ENCODE results near the gene JUP. TPM values are rescaled to one million over a fixed set of nuclear protein-coding genes. Genes with fewer than 3 reads are reported as not detected.

Gene JUP
- total and polyA plus RNA-seq, 10 of the 15 experiments (the other 5 are each of a cell fraction or from before 2014, with no cell fraction given): 1.5 to 36.3 (median 11.6) TPM

GRCh38 chr17:41758601-41759000 is 27.9 kb downstream of the JUP start:
- BruUV-seq (replicated peaks): no TSS peak
- TF ChIP-seq HDAC2 (IDR thresholded peaks at IDR 0.05) (no peak), SMC3 (IDR thresholded peaks at IDR 0.05; ENCODE audit: borderline replicate concordance, low read length) (no peak), PKNOX1 (IDR thresholded peaks at IDR 0.05) (no peak), CREM (IDR thresholded peaks at IDR 0.05; ENCODE audit: low read depth) (no peak)
- no peaks in the 10 kb centered on the region for H4K20me1 ChIP-seq (ENCODE audit: control insufficient read depth, insufficient read depth)
- DNase-seq (ENCODE audit: low read depth, low spot score) (no peak), FAIRE-seq (no peak), ATAC-seq (no peak)
- no peaks in the 10 kb centered on the region for H3K4me1 ChIP-seq (ENCODE audit: control insufficient read depth, insufficient read depth, low read length)
- in situ Hi-C loops (cut with MboI) (no loop called here), intact Hi-C loops (cut with micrococcal nuclease; ENCODE audit: unreplicated experiment) (no loop called here)
- RAD21 ChIA-PET (ENCODE audit: unreplicated experiment): no interaction called here
- H3K4me3 ChIP-seq: no peak overlapping the region
- SMC1A ChIA-PET (ENCODE audit: uncharacterized antibody, unreplicated experiment): no interaction called here
- 19% methylated on average over 9 of the region's 9 CpGs for WGBS (ENCODE audit: insufficient coverage, insufficient replicate concordance, low lambda C conversion rate, missing lambda C conversion rate)
- H3K27ac ChIP-seq (ENCODE audit: control insufficient read depth, insufficient read depth): no peak overlapping the region
- H3K9me3 ChIP-seq (replicated peaks; ENCODE audit: control insufficient read depth, insufficient read depth, low read length): no peaks in the 10 kb centered on the region
- POLR2A ChIA-PET: no interaction called here
- H3K36me3 ChIP-seq (ENCODE audit: control insufficient read depth in 2 of 2, insufficient read depth in 2 of 2, low read length in 1 of 2): peaks cover 0 to 8% of the 10 kb centered on the region in 2 experiments; a peak in 2 of 4 replicates
- H3K27me3 ChIP-seq (replicated peaks in 1 of 2; ENCODE audit: control insufficient read depth in 2 of 2, insufficient read depth in 2 of 2, low read length in 1 of 2): no peaks in the 10 kb centered on the region
- H2AFZ ChIP-seq (ENCODE audit: control insufficient read depth, low read depth, low read length): no peak overlapping the region
- no peak overlapping the region for H3K4me2 ChIP-seq (ENCODE audit: control insufficient read depth, insufficient read depth)
- no peak overlapping the region for H3K9ac ChIP-seq (ENCODE audit: control insufficient read depth, insufficient read depth, low read length)
- CTCF ChIA-PET: no interaction called here
- H3K79me2 ChIP-seq (ENCODE audit: control insufficient read depth, insufficient read depth, low read length): no peaks in the 10 kb centered on the region

GRCh38 chr17:41754066-41754465 is 32.4 kb downstream of the JUP start:
- WGBS (ENCODE audit: insufficient coverage, insufficient replicate concordance, low lambda C conversion rate, missing lambda C conversion rate): 58% methylated on average over 11 of the region's 12 CpGs
- Histone ChIP-seq H3K9ac (ENCODE audit: control insufficient read depth, insufficient read depth, low read length) (no peak overlapping the region), H3K4me2 (ENCODE audit: control insufficient read depth, insufficient read depth) (no peak overlapping the region), H3K79me2 (ENCODE audit: control insufficient read depth, insufficient read depth, low read length) (no peaks in the 10 kb centered on the region), H2AFZ (ENCODE audit: control insufficient read depth, low read depth, low read length) (no peak overlapping the region), H3K4me1 (ENCODE audit: control insufficient read depth, insufficient read depth, low read length) (no peaks in the 10 kb centered on the region), H3K27me3 (replicated peaks in 1 of 2; ENCODE audit: control insufficient read depth in 2 of 2, insufficient read depth in 2 of 2, low read length in 1 of 2) (no peaks in the 10 kb centered on the region), H3K4me3 (no peak overlapping the region), H3K27ac (ENCODE audit: control insufficient read depth, insufficient read depth) (no peak overlapping the region), H4K20me1 (ENCODE audit: control insufficient read depth, insufficient read depth) (no peaks in the 10 kb centered on the region), H3K9me3 (replicated peaks; ENCODE audit: control insufficient read depth, insufficient read depth, low read length) (no peaks in the 10 kb centered on the region), H3K36me3 (ENCODE audit: control insufficient read depth in 2 of 2, insufficient read depth in 2 of 2, low read length in 1 of 2) (peaks cover 0 to 2% of the 10 kb centered on the region in 2 experiments; a peak in 2 of 4 replicates)
- ATAC-seq (no peak), FAIRE-seq (no peak), DNase-seq (ENCODE audit: low read depth, low spot score) (no peak)
- TF ChIP-seq POU2F2 (IDR thresholded peaks at IDR 0.05; ENCODE audit: borderline replicate concordance, low read depth, low read length): no peak
- TF ChIP-seq EP300 (IDR thresholded peaks at IDR 0.05; ENCODE audit: borderline replicate concordance in 1 of 2, control insufficient read depth in 1 of 2, low read depth in 2 of 2, low read length in 2 of 2): no peak
- no peak for TF ChIP-seq SKIL (IDR thresholded peaks at IDR 0.05; ENCODE audit: low read depth, poor library complexity, severe bottlenecking)
- TF ChIP-seq E2F8 (IDR thresholded peaks at IDR 0.05; ENCODE audit: low read depth, partially characterized antibody): no peak
- no peak for TF ChIP-seq SMAD1 (IDR thresholded peaks at IDR 0.05; ENCODE audit: low read depth, partially characterized antibody)
- TF ChIP-seq TAF1 (IDR thresholded peaks at IDR 0.05; ENCODE audit: borderline replicate concordance, low read depth, low read length): no peak
- TF ChIP-seq GATAD2B (conservative IDR thresholded peaks at IDR 0.05; ENCODE audit: low read depth): no peak
- no peak for TF ChIP-seq CHD2 (IDR thresholded peaks at IDR 0.05; ENCODE audit: borderline replicate concordance, low read depth, low read length)
- RAD21 ChIA-PET (ENCODE audit: unreplicated experiment): no interaction called here
- in situ Hi-C loops (cut with MboI): no loop called here
- intact Hi-C loops (cut with micrococcal nuclease; ENCODE audit: unreplicated experiment): no loop called here
- CTCF ChIA-PET: no interaction called here
- POLR2A ChIA-PET: interaction anchor here (0.5 to 0.6 kb wide), 3 partner anchors 12 to 370 kb away, joined by 4 to 6 read pairs (median 4); no protein-coding TSS in a partner anchor
- no TSS peak for BruUV-seq (replicated peaks)
- SMC1A ChIA-PET (ENCODE audit: uncharacterized antibody, unreplicated experiment): no interaction called here

Data from GM12878 (cell line).